GM23338 (cell line): ENCODE measurements around the gene MTARC2. TPM values are rescaled to one million over a fixed set of nuclear protein-coding genes. Genes with fewer than 3 reads are reported as not detected.

Experiments
- ATAC-seq: fragments of 200-7000 bp; cut with Tn5 transposase; 3 replicates; pipeline ENCODE4 v1.9.1; 2020
- DNase-seq: peaks from one replicate; pipeline ENCODE4 v3.0.0-alpha.2; 2015; ENCODE audit warnings: low spot score
- H2AFZ ChIP-seq: fragments of 200-600 bp; sonication (generic); 2 replicates; pipeline ENCODE4 v1.8.0; 2016; ENCODE audit warnings: antibody characterized with exemption, mild to moderate bottlenecking, moderate library complexity
- H3F3A ChIP-seq: fragments of 200-600 bp; sonication (generic); replicated peaks from 2 replicates; pipeline ENCODE4 v1.8.0; 2017; ENCODE audit warnings: antibody characterized with exemption, mixed run types, low read depth
- H3K27ac ChIP-seq: fragments of 200-600 bp; sonication (generic); 2 replicates; pipeline ENCODE4 v1.6.1; 2016; ENCODE audit warnings: low read depth
- H3K27me3 ChIP-seq: fragments of 200-600 bp; sonication (generic); 2 replicates; pipeline ENCODE4 v1.8.0; 2016; ENCODE audit warnings: mild to moderate bottlenecking, mixed run types, moderate library complexity; ENCODE audit not compliant: insufficient read depth
- H3K36me3 ChIP-seq: fragments of 200-600 bp; sonication (generic); 2 replicates; pipeline ENCODE4 v1.8.0; 2016; ENCODE audit warnings: mild to moderate bottlenecking; ENCODE audit not compliant: insufficient read depth
- H3K4me1 ChIP-seq: fragments of 200-600 bp; sonication (generic); 2 replicates; pipeline ENCODE4 v1.8.0; 2016; ENCODE audit warnings: mild to moderate bottlenecking, moderate library complexity; ENCODE audit not compliant: insufficient read depth
- H3K4me2 ChIP-seq: fragments of 200-600 bp; sonication (generic); 2 replicates; pipeline ENCODE4 v1.7.1; 2017; ENCODE audit warnings: mixed run types
- H3K4me3 ChIP-seq: fragments of 200-600 bp; sonication (generic); 2 replicates; pipeline ENCODE4 v1.6.1; 2016; ENCODE audit warnings: mixed run types
- H3K79me2 ChIP-seq: fragments of 200-600 bp; sonication (generic); replicated peaks from 2 replicates; pipeline ENCODE4 v1.8.0; 2017; ENCODE audit warnings: mild to moderate bottlenecking; ENCODE audit not compliant: insufficient read depth
- H3K9me2 ChIP-seq: fragments of 200-600 bp; sonication (generic); 2 replicates; pipeline ENCODE4 v1.8.0; 2017; ENCODE audit not compliant: insufficient read depth
- H4K20me1 ChIP-seq: fragments of 200-600 bp; sonication (generic); replicated peaks from 2 replicates; pipeline ENCODE4 v1.8.0; 2017; ENCODE audit warnings: mild to moderate bottlenecking; ENCODE audit not compliant: insufficient read depth
- H3K27ac Mint-ChIP-seq: 2 replicates; pipeline ENCODE4 v1.8.0; 2020; ENCODE audit warnings: inconsistent platforms, mild to moderate bottlenecking, moderate library complexity, mixed read lengths
- H3K27me3 Mint-ChIP-seq: 3 replicates; pipeline ENCODE4 v1.8.0; 2022; ENCODE audit warnings: low read depth, mild to moderate bottlenecking, moderate library complexity, mixed read lengths, inconsistent platforms; ENCODE audit not compliant: insufficient read depth, poor library complexity
- H3K36me3 Mint-ChIP-seq: 3 replicates; pipeline ENCODE4 v1.8.0; 2021; ENCODE audit warnings: low read depth, mild to moderate bottlenecking, inconsistent platforms, moderate library complexity, mixed read lengths
- H3K4me1 Mint-ChIP-seq: 3 replicates; pipeline ENCODE4 v1.8.0; 2020; ENCODE audit warnings: mild to moderate bottlenecking, inconsistent platforms, mixed read lengths
- H3K4me3 Mint-ChIP-seq: 3 replicates; pipeline ENCODE4 v1.8.0; 2021; ENCODE audit warnings: moderate library complexity, mild to moderate bottlenecking, inconsistent platforms, mixed read lengths
- H3K9me3 Mint-ChIP-seq: 3 replicates; pipeline ENCODE4 v1.8.0; 2020; ENCODE audit warnings: moderate library complexity, mild to moderate bottlenecking, inconsistent platforms, mixed read lengths
- CREB1 ChIP-seq: fragments of 250-450 bp; sonication (Bioruptor Pico); IDR thresholded peaks from 2 replicates; pipeline ENCODE4 v1.5.0; 2020; ENCODE audit warnings: low read depth, mild to moderate bottlenecking, moderate library complexity
- CTCF ChIP-seq, 2 experiments: fragments of 200-600 bp in 1 of 2; sonication (generic) in 1 of 2; conservative IDR thresholded peaks; 2 replicates each; pipeline versions ENCODE4 v1.5.1 to v1.6.1; 2016 to 2017; ENCODE audit warnings: antibody characterized with exemption in 2 of 2, low read depth in 2 of 2, mild to moderate bottlenecking in 2 of 2, moderate library complexity in 1 of 2
- ETS1 ChIP-seq: IDR thresholded peaks from 2 replicates; pipeline ENCODE4 v1.6.1; 2016; ENCODE audit warnings: antibody characterized with exemption
- EZH2 ChIP-seq: fragments of 200-600 bp; sonication (generic); IDR thresholded peaks from one replicate; pipeline ENCODE4 v1.8.0; 2017; ENCODE audit warnings: antibody characterized with exemption, mild to moderate bottlenecking, low read depth; ENCODE audit not compliant: unreplicated experiment
- EZH2phosphoT487 ChIP-seq: fragments of 200-600 bp; sonication (generic); IDR thresholded peaks from one replicate; pipeline ENCODE4 v1.8.1; 2018; ENCODE audit warnings: antibody characterized with exemption; ENCODE audit not compliant: unreplicated experiment
- JUNB ChIP-seq: IDR thresholded peaks from one replicate; pipeline ENCODE4 v1.6.1; 2016; ENCODE audit warnings: antibody characterized with exemption; ENCODE audit not compliant: unreplicated experiment
- NANOG ChIP-seq: IDR thresholded peaks from 2 replicates; pipeline ENCODE4 v1.6.1; 2016; ENCODE audit warnings: antibody characterized with exemption, borderline replicate concordance
- POLR2AphosphoS5 ChIP-seq: IDR thresholded peaks from 2 replicates; pipeline ENCODE4 v1.6.1; 2016; ENCODE audit warnings: antibody characterized with exemption, low read depth
- STAT1 ChIP-seq: IDR thresholded peaks from one replicate; pipeline ENCODE4 v1.6.1; 2016; ENCODE audit warnings: antibody characterized with exemption; ENCODE audit not compliant: unreplicated experiment
- ZNF114 ChIP-seq: fragments of 250-450 bp; sonication (Bioruptor Pico); IDR thresholded peaks from 2 replicates; pipeline ENCODE4 v1.5.0; 2020; ENCODE audit warnings: mild to moderate bottlenecking, moderate library complexity
- ZNF331 ChIP-seq: fragments of 250-450 bp; sonication (Bioruptor Pico); IDR thresholded peaks from 2 replicates; pipeline ENCODE4 v1.5.0; 2020; ENCODE audit warnings: low read depth, mild to moderate bottlenecking, moderate library complexity
- ZNF462 ChIP-seq: fragments of 250-450 bp; sonication (Bioruptor Pico); IDR thresholded peaks from 2 replicates; pipeline ENCODE4 v1.5.0; 2020; ENCODE audit warnings: mild to moderate bottlenecking, moderate library complexity
- polyA plus RNA-seq: library from polyadenylated mRNA; unstranded; fragments of >200 nt; fragmentation: Nextera tagmentation; extraction: Ambion mirVana; gene quantifications from 2 replicates; pipeline ENCODE4 v1.2.1, GENCODE V29; 2016
- total RNA-seq: library from RNA; depleted of rRNA; stranded (reverse); fragments of >200 nt; shearing (Covaris generic); gene quantifications from 2 replicates; pipeline ENCODE4 v1.2.3, GENCODE V29; 2014
- TF ChIP-seq, protein P1 (sequence below): IDR thresholded peaks from one replicate; pipeline ENCODE4 v1.6.1; 2018; ENCODE audit warnings: antibody characterized with exemption; ENCODE audit not compliant: unreplicated experiment

The MTARC2 gene
- total and polyA plus RNA-seq, 2 experiments from 2014 or later: 4.1 to 8.0 TPM

DNA sequence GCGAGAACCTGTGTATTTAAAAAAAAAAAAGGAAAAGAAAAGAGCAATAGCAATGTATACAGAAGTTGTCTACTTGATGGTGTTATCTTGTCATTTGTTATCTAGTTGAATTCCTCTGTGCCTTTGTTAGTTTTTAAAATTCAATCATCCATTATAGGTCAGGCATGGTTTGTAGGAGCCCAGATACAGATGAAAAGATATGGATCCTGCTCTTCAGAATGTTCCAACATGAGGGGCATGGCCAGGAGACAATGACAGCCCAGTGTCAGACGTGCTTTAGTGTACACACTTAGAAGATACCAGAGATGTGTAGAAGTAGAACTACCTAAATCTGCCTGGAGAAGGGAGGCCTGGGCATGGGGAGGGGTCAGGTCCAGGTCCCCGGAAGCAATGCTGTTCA, 16.6 kb downstream of the MTARC2 start:
- Mint-ChIP-seq H3K9me3 (no peaks in the 10 kb centered on the region), H3K27me3 (no peaks in the 10 kb centered on the region), H3K27ac (no peak overlapping the region), H3K4me3 (no peak overlapping the region), H3K36me3 (0 out of 3 replicates have a peak, but pooled peaks cover 4% of the 10 kb centered on the region), H3K4me1 (no peaks in the 10 kb centered on the region; the same call in 2 of the 3 replicates)
- H3K36me3 ChIP-seq: no peaks in the 10 kb centered on the region
- H2AFZ ChIP-seq: no peak overlapping the region
- no peaks in the 10 kb centered on the region for H3K79me2 ChIP-seq
- H3K27me3 ChIP-seq: no peaks in the 10 kb centered on the region
- no peak overlapping the region for H3K4me2 ChIP-seq
- no peak overlapping the region for H3K4me3 ChIP-seq
- no peaks in the 10 kb centered on the region for H3F3A ChIP-seq
- H3K4me1 ChIP-seq: no peaks in the 10 kb centered on the region; the same call in 1 of the 2 replicates
- H3K9me2 ChIP-seq: no peaks in the 10 kb centered on the region
- no peaks in the 10 kb centered on the region for H4K20me1 ChIP-seq
- ATAC-seq: no peak
- DNase-seq: no peak
- TF ChIP-seq EZH2phosphoT487: no peak
- no peak for TF ChIP-seq POLR2AphosphoS5
- TF ChIP-seq, protein P1, sequence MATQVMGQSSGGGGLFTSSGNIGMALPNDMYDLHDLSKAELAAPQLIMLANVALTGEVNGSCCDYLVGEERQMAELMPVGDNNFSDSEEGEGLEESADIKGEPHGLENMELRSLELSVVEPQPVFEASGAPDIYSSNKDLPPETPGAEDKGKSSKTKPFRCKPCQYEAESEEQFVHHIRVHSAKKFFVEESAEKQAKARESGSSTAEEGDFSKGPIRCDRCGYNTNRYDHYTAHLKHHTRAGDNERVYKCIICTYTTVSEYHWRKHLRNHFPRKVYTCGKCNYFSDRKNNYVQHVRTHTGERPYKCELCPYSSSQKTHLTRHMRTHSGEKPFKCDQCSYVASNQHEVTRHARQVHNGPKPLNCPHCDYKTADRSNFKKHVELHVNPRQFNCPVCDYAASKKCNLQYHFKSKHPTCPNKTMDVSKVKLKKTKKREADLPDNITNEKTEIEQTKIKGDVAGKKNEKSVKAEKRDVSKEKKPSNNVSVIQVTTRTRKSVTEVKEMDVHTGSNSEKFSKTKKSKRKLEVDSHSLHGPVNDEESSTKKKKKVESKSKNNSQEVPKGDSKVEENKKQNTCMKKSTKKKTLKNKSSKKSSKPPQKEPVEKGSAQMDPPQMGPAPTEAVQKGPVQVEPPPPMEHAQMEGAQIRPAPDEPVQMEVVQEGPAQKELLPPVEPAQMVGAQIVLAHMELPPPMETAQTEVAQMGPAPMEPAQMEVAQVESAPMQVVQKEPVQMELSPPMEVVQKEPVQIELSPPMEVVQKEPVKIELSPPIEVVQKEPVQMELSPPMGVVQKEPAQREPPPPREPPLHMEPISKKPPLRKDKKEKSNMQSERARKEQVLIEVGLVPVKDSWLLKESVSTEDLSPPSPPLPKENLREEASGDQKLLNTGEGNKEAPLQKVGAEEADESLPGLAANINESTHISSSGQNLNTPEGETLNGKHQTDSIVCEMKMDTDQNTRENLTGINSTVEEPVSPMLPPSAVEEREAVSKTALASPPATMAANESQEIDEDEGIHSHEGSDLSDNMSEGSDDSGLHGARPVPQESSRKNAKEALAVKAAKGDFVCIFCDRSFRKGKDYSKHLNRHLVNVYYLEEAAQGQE: no peak
- no peak for TF ChIP-seq CREB1 (CRISPR knock-in tag)
- no peak for TF ChIP-seq ZNF114 (CRISPR knock-in tag)
- TF ChIP-seq ZNF331: no peak
- no peak for TF ChIP-seq CTCF (conservative IDR thresholded peaks at IDR 0.05; ENCODE audit: low read depth in 2 of 2)
- TF ChIP-seq STAT1: no peak
- TF ChIP-seq ETS1: no peak
- no peak for TF ChIP-seq JUNB
- TF ChIP-seq ZNF462 (CRISPR knock-in tag): no peak
- no peak for TF ChIP-seq EZH2
- no peak for TF ChIP-seq NANOG
- H3K27ac ChIP-seq: no peak overlapping the region
